Nephron progenitor cell (in vitro differentiated cells): Measurements from ENCODE around the gene PCTP.

Experiments used
- DNase-seq: peaks from one replicate; pipeline ENCODE4 v3.0.0; 2021
- H3K27ac Mint-ChIP-seq: 2 replicates; pipeline ENCODE4 v1.8.0; 2021; ENCODE audit warnings: mild to moderate bottlenecking, moderate library complexity, mixed read lengths
- H3K27me3 Mint-ChIP-seq: 2 replicates; pipeline ENCODE4 v1.8.0; 2021; ENCODE audit warnings: mild to moderate bottlenecking, low read depth, mixed read lengths; ENCODE audit not compliant: poor library complexity
- H3K36me3 Mint-ChIP-seq: 2 replicates; pipeline ENCODE4 v1.8.0; 2021; ENCODE audit warnings: low read depth, mixed read lengths
- H3K4me1 Mint-ChIP-seq: 2 replicates; pipeline ENCODE4 v1.8.0; 2021; ENCODE audit warnings: mixed read lengths
- H3K4me3 Mint-ChIP-seq: 2 replicates; pipeline ENCODE4 v1.8.0; 2021; ENCODE audit warnings: mild to moderate bottlenecking, moderate library complexity, mixed read lengths
- H3K9me3 Mint-ChIP-seq: 2 replicates; pipeline ENCODE4 v1.8.0; 2021; ENCODE audit warnings: mild to moderate bottlenecking, moderate library complexity, mixed read lengths
- TF ChIP-seq, protein P1 (sequence below): fragments of 200-600 bp; sonication (generic); IDR thresholded peaks from 2 replicates; pipeline ENCODE4 v1.5.0; 2021; ENCODE audit warnings: antibody characterized with exemption

The PCTP gene

GRCh38 chr17:55814377-55814776 is 63.5 kb downstream of the PCTP start:
- no peak for DNase-seq
- H3K36me3 Mint-ChIP-seq, result no peaks in the 10 kb centered on the region
- H3K4me3 Mint-ChIP-seq, result no peak overlapping the region
- no peaks in the 10 kb centered on the region for H3K4me1 Mint-ChIP-seq
- H3K27ac Mint-ChIP-seq, result no peak overlapping the region
- no peaks in the 10 kb centered on the region for H3K9me3 Mint-ChIP-seq
- TF ChIP-seq, protein P1, sequence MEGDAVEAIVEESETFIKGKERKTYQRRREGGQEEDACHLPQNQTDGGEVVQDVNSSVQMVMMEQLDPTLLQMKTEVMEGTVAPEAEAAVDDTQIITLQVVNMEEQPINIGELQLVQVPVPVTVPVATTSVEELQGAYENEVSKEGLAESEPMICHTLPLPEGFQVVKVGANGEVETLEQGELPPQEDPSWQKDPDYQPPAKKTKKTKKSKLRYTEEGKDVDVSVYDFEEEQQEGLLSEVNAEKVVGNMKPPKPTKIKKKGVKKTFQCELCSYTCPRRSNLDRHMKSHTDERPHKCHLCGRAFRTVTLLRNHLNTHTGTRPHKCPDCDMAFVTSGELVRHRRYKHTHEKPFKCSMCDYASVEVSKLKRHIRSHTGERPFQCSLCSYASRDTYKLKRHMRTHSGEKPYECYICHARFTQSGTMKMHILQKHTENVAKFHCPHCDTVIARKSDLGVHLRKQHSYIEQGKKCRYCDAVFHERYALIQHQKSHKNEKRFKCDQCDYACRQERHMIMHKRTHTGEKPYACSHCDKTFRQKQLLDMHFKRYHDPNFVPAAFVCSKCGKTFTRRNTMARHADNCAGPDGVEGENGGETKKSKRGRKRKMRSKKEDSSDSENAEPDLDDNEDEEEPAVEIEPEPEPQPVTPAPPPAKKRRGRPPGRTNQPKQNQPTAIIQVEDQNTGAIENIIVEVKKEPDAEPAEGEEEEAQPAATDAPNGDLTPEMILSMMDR, result no peak
- peaks cover 13% of the 10 kb centered on the region for H3K27me3 Mint-ChIP-seq

DNA sequence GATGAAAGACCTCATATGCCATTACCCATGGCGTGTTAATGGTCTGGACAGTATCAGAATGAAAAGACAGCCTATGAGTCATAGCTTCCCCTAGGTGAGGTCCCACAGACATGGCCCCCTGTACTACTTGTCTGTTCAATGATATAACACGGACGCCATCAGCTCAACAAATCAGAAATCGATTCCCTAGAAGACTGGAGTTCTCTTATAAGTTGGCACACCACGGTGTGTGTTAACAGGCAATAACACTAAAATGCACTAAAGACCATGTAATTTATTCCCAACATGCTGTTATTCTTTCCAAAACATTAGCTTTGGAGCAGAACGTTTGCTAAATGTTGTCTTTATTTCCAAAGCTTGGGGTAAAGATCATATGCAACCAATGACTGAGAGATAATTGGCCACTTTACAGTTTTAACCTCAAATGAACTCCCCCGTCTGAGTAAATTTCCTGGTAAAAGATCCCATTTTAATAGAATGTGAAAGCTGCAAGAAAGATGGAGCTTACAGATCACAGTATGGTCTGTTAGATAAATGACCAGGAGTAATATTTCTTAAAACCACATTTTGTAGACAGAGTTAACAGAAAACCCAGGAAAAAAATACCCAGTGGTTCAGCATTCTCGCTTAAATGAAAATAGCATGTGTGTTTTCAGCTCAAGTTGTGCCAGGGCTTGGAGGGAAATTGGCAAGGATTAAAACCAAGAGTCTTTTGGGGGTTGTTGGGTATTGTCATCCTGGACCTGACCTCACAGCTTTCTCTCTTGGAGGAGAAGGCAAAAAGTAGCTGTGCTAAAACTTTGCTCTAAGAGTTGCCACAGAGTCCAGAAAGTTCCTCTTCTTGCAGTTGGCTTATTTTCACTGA is 65.9 kb downstream of the PCTP start:
- Mint-ChIP-seq H3K9me3 (peaks cover 11% of the 10 kb centered on the region), H3K36me3 (no peaks in the 10 kb centered on the region), H3K4me3 (no peak overlapping the region), H3K27me3 (peaks cover 9% of the 10 kb centered on the region), H3K27ac (no peak overlapping the region), H3K4me1 (no peaks in the 10 kb centered on the region)
- no peak for DNase-seq
- TF ChIP-seq, protein P1, result no peak

DNA sequence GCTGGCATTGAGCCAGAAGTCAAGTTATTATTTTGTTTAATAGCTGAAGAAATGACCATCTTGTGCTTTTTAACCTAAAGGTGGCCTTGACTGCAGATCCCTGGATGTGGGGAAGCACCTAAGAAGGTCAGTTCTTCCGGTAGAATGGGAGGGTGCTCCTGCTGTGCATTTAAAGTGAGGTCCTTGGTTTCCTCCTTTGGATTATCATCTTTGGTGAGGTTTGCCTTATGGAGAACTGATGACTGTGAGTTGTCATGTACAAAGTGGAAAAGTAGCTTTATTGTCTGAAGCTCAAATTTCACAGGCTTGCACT is 66.5 kb downstream of the PCTP start:
- TF ChIP-seq, protein P1, result no peak
- Mint-ChIP-seq H3K9me3 (peaks cover 11% of the 10 kb centered on the region), H3K27me3 (peaks cover 9% of the 10 kb centered on the region), H3K4me3 (no peak overlapping the region), H3K4me1 (no peaks in the 10 kb centered on the region), H3K36me3 (no peaks in the 10 kb centered on the region), H3K27ac (no peak overlapping the region)
- no peak for DNase-seq

- TF ChIP-seq, protein P1, result no peak
- H3K27me3 Mint-ChIP-seq, result peaks cover 9% of the 10 kb centered on the region
These were observed 67.2 kb downstream of the PCTP start for GRCh38 chr17:55818026-55818425.

DNA sequence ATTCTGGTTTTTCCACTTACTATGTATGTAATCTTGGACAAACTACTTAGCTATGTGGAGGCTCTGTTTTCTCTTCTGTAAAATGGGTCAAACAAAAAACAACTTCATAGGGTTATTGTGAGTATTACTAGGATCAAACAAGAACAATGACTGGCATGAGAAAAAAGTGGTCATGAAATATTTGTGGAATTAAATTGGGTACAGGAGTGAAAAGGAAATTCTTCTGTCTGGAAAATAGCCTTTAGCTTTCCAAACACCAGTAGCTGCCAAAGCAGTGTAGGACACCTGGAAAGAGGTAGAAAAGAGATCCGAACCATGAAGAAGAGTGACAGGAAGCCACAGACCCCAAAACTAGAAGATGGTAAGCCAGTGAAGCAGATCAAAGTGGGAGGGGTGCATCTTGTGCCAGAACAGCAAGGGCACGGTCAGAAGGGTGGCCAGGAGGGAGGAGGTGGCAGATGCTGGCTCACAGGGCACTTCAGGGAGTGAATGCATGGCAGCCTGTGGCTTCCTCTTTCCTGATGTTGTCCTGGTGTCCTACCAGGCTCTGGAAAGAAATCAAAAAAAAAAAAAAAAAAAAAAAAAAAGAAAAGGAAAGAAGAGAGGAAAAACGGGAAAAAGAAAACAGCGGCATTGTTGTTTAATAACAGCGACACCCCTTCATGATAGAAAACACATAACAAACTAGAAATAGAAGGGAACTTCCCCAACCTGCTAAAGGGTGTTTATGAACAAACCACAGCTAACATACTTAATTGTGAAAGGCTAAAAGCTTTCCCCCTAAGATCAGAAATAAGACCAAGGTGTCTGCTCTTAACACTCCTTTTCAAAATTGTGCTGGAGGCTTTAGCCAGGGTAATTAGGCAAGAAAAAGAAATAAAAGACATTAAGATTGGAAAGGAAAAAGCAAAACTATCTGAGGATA is 67.9 kb downstream of the PCTP start:
- Mint-ChIP-seq H3K4me1 (no peaks in the 10 kb centered on the region), H3K27me3 (peaks cover 8% of the 10 kb centered on the region), H3K36me3 (no peaks in the 10 kb centered on the region), H3K4me3 (no peak overlapping the region), H3K27ac (no peak overlapping the region), H3K9me3 (peaks cover 11% of the 10 kb centered on the region)
- DNase-seq, result no peak
- TF ChIP-seq, protein P1, result no peak

More at GRCh38 chr17:55818026-55818425, 67.2 kb downstream of the PCTP start:
- H3K4me1 Mint-ChIP-seq, result no peaks in the 10 kb centered on the region
- H3K9me3 Mint-ChIP-seq, result peaks cover 11% of the 10 kb centered on the region
- no peaks in the 10 kb centered on the region for H3K36me3 Mint-ChIP-seq
- no peak for DNase-seq
- no peak overlapping the region for H3K27ac Mint-ChIP-seq
- no peak overlapping the region for H3K4me3 Mint-ChIP-seq
